ENCODE results near the gene SMTN.
"Not testable (repeated sequence)": the region's sequence is repeated elsewhere in the genome, so short reads cannot be mapped to it uniquely, and the experiment has no call there.

The SMTN gene

DNA sequence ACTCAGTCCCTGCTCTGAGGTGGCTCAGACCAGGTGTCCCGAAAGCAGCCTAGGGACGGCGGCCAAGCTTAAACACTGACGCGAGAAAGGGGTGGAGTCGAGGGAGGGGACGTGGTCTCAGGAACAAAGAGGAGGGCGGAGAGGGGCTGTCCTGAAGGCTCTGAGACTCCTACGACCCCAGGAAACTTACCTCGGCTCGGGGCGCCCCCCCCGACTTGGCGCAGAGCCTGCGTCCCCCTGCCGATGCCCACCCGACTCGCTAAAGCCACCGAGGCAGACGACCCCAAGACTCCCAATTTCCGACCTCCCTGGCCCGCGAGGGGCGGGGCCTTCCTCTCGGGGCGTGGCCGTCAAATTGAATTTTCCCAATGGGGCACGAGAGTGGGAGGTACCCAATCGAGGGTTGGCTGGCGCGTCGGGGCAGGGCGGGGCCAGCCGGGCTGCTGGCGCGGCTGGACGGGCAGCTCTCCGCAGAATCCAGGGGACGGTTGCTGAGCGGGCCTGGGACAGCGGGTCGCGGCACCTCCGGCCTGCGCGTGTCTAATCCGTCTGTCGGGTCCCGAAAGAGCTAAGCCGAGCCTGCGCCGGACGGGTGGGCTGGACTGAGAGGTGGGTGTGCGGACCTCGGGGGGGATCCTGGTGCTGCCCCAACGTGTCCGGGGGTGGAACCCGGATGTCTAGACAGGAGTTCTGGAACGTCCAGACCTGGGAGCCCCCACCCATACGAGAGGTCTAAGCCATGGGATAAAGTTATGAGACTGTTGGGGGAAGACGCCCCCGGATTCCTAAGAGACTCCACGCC, at the start of gene SMTN:
Gene SMTN, plus strand, starts transcription at position 471 of the 802 bp plus-strand sequence. CDS start 1,941 bp downstream, outside the sequence.
- DNase-seq, result peak in 53 of 56 donors; percentile 23 to 88 (median 62)

DNA sequence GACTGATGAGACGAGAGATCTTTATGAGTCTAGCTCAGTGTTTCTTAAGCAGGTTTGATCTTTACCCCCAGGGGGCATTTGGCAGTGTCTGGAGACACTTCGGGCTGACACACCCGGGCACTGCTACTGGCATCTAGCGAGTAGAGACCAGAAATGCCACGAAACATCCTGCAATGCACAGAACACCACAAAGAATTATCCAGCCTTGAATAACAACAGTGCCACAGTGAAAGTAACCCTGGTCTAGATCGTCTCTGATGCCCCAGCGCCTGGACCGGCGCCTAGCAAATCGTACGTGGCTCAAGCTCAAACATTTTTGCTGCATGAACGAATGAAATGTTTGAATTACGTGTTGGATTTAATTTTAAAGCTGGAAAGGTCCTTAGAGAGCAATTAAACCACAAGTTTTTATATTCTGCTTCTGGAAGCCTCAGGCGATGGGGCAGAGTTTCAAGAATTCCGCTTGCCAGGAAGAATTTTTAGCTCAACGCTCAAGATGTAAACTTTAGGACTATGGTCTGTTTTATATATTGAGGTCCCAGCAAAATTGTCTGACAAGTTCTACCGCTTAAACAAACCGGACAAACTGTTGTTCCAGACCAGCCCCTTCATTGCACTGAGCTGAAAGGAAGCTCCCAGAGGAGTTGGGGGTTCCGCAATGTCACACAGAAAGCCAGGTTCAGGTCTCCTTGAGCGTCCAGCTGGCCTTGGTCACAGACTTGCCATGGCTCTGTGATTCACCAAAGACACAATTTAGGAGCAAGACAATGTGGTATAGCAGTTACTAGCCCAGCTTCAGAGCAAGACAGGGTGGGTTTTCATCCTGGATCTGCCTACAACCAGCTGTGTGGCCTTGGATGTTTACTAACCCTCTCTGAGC, 44.2 kb upstream of the SMTN start:
- no peak for DNase-seq

GRCh38 chr22:31038686-31039085, 42.4 kb upstream of the SMTN start:
- DNase-seq, result no peak

DNA sequence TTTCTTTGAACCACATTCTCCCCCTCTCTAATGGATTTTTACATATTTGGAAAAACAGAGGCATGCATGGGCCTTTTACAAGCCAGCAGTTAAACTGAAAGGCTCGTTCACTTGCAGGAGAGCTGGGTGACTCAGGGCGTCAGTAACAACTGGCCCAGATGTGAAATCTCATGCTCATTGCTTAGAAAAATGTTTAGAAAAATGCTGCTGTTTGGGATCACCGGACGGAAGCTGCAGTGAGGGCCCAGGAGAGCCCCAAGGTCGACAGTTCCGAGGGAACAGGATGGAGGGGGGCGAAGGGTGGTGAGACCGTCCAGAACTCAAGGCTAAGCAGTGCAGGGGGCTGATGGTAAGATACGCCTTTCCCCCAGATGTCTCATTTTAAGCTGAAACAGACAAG, 41.7 kb upstream of the SMTN start:
- no peak for DNase-seq

DNA sequence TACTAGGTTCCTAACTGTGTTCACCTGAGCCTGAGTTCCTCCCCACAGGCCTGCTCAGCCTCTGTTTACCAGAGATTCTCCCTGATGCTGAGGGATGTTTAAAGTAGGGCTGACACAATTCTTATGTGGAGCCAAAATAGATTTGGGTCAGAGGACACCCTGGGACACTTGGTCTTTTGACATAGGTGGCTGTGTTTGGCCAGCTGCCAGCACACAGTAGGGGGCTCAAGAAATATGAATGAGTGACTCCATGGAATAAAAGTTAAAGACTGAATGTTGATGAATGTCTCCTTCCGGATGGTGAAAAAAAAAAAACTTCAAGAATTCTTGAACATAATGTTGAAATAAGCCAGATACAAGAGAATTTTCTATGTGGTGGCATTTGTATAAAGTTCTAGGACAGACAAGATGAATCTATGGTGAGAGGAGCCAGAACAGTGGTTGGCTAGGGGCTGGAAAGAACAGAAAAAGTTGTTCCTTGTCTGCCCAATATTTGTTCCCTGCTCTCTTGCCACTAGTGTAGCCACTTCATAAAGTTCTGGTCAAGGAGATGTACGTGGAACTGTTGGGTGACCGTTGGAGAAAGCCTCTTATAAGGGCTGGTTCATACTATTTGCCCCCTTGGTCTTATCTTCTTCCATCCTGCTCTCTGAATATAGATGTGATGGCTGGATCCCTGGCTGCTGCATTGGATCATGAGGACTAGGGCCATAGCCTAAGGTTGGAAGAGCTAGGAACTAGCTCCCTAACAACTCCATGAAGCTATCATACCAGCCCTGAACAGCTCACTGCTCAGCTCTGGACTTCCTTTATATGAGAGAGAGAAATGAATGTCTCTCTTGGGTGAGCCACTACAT, 40.3 kb upstream of the SMTN start:
- DNase-seq, result no peak

DNA sequence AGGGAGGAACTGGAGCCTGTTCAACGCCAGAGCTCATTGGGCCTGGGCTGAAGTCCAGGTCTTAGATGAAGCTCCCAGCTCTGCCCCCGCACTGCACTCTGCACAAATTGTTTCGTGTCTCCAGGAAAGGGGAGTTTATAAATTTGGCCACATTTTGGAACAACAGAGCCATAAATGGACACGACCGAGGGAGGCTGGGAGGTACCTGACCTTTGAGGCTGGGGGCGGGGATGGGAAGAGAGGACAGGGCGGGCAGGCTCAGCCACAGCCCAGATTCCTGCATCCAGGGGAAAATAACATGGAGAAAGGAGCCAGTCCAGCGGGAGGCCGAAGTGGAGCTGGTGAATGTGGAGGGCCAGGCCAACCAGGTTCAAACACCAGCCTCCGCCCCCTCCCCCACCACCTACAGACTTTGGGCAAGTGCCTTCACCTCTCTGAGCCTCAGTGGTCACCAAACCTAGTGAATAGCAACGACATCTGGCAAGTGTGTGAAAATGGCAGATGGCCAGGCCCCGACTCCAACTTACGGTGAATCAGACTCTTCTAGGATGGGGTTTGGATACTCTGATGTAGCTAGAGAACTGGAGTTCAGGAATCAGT, 36.8 kb upstream of the SMTN start:
- no peak for DNase-seq

DNA sequence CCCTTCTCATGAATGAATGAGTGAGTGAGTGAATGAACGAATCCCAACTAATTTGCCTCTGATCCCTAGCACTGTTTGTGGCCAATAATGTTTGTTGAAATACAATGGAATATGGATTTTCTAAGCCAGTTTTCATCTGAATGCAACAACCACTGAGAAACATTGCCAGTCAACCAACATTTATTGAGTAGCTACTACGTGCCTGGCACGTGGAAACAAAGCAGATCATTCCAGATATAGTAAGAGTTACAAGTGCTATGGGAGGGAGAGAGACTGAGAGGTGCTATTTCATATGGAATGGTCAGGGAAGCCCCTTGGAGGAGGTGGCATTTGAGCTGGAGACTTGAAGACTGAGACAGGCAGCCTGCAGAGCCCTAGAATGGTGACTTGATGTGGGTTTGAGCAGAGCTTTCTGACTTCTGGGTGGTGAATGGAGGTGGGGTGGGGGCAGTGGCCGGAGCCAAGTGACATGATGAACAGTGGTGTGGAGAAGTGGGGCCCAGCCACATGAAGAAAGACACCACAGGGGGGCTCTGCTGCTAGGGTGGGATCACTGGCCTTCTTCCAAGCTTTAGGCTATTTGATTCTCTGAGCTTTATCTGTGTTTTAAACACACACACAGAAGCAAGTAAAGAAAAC, 35.1 kb upstream of the SMTN start:
- peak in 1 of 56 donors; percentile 48 for DNase-seq

DNA sequence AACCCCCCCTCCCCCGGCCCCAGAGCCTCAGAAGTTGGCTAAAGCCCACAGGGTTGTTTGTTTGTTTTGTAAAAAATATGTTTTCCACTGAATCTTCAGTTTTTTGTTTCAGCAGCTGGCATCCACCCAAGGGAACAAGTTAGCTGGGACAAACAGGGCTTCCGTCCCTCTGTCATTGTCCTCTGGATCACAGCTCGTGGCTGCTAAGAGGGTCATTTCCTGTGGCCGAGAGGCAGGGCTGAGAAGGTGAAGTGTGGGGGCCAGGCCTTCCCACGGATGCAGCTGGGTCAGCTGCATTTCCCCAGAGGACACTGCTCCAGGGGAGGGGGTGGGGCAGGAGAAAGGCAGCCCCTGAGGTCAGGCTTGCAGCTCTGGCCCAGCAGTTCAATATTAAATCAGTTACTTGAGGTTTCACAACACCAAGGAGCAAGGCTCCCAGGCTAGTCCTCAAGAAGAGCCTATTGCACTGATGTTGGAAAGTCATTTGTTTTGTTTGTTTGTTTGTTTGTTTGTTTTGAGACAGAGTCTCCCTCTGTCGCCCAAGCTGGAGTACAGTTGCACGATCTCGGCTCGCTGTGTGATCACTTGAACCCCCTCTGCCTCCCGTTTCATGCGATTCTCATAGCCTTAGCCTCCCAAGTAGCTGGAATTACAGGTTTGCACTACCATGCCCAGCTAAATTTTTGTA, 34.4 kb upstream of the SMTN start:
- peak in 2 of 56 donors; percentile 2 to 48 for DNase-seq

- no peak for DNase-seq
Measured at GRCh38 chr22:31048570-31048969, 32.5 kb upstream of the SMTN start.

GRCh38 chr22:31049815-31050420, 31.2 kb upstream of the SMTN start:
- no peak for DNase-seq

GRCh38 chr22:31055117-31055634, 25.9 kb upstream of the SMTN start:
- DNase-seq, result no peak

DNA sequence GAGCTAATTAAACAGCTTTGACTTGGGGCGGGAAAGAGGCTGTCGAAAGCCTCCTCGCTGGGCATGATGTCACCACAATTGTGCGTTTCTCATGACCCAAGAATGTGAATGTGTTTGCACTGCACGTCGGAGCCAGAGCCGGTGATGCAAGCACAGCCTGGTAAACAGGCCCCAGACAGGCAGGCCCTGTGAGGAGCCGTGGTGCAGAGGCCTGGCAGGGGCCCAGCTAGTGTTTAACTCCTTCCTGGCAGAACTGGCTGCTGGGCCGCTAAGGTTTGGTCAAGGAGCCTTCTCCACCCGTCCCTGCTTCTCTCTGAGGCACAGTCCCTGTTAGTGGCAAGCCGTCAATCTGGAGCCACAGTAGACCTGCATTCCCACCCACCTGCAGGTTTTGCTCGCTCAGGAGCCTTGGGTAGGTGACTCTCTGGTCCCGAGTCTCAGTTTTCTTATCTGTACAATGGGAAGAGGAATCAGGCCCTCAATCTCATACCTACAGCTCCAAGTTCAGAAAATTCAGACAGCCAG, 25.4 kb upstream of the SMTN start:
- peak in 40 of 56 donors; percentile 2 to 79 (median 32) for DNase-seq

GRCh38 chr22:31056986-31057599, 24.0 kb upstream of the SMTN start:
- DNase-seq, result no peak

- DNase-seq, result not testable (repeated sequence)
Measured at GRCh38 chr22:31059663-31060062, 21.5 kb upstream of the SMTN start.

DNA sequence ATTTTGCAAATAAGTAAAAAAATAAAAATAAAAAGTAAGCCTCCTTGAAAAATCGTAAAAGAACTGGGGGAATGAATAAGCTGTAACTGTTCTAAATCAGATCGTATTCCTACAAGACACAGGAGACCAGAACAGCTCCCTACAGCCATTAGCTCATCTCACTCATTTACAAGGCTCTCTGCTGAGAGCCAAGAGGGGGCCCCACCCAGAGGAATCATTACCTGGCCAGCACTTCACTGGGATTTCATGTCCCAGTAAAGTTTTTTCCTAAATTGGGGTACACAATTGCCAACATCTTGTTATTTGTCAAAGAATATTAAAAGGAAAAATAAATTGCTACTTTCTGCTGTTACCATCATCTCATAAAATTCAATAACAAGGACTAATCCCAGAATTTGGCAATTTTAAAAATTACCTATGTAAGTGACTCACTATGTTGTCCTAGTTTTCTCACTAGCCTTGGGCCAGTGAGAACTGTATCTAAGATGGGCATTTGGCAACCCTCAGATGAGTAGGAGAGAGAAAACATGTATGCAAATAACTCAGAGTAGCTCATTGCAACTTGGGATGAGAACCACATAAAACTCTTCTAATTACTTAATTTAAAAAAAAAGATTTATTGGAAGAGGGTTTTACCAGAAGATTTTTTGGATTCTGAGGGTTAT, 18.4 kb upstream of the SMTN start:
- no peak for DNase-seq

DNA sequence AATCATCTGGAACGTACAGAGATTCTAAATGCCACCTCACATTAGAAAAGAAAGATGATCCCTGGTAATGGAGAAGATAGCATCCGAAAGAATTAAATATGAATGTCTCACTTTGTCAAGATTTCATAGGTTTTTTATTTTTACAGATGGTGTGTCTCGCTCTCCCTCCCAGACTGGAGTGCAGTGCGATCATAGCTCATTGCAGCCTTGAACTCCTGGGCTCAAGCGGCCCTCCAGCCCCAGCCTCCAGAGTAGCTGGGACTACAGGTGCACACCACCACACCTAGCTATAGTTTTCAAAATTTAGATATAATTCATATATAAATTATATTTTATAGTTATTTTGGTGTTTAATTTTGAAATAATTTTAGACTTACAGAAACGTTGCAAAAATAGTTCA, 16.7 kb upstream of the SMTN start:
- DNase-seq, result no peak

GRCh38 chr22:31068970-31069369, 12.1 kb upstream of the SMTN start:
- no peak for DNase-seq
